HepG2 (cell line): ENCODE data around the gene SLC9A5. TPM values are rescaled to one million over a fixed set of nuclear protein-coding genes. Genes with fewer than 3 reads are reported as not detected.

Source experiments
- ATAC-seq: fragments of 200-7000 bp; cut with Tn5 transposase; 3 replicates; pipeline ENCODE4 v1.9.1; 2020; ENCODE audit warnings: mild to moderate bottlenecking, moderate library complexity
- BruUV-seq: library from RNA; stranded (reverse); fragments of 400-500 nt; replicated peaks from 2 replicates; lab custom pipeline; 2021; lab: Mats Ljungman, UMichigan
- CTCF ChIA-PET: fragments of 300-600 bp; formaldehyde crosslinking; extraction: SDS; loops from one replicate; lab custom pipeline; 2021; ENCODE audit warnings: low total read pairs, inconsistent platforms, low intra/inter-chr PET ratio; lab: Yijun Ruan, JAX
- POLR2A ChIA-PET: fragments of 350-600 bp; sonication (Branson Sonifier 250); formaldehyde crosslinking; loops from one replicate; lab custom pipeline; 2020; ENCODE audit warnings: antibody characterized with exemption, inconsistent platforms; lab: Yijun Ruan, JAX
- DNase-seq: peaks from one replicate; pipeline ENCODE4 v3.0.0-alpha.2; 2015; ENCODE audit warnings: low spot score
- FAIRE-seq: peaks from 3 replicates; lab custom pipeline; 2011; peaks lifted over from hg19 to GRCh38; lab: Jason Lieb, UNC
- H2AFZ ChIP-seq: one replicate; pipeline ENCODE4 v1.6.1; 2011; ENCODE audit warnings: low read length, inconsistent platforms
- H3K27ac ChIP-seq: fragments of 300-600 bp; 3 replicates; pipeline ENCODE4 v1.8.0; 2011; ENCODE audit warnings: mixed run types, mild to moderate bottlenecking, mixed read lengths, low read length, inconsistent platforms; ENCODE audit not compliant: insufficient read depth; ENCODE audit errors: extremely low read length
- H3K27me3 ChIP-seq, 2 experiments: fragments of 200-600 bp in 1 of 2; 2 replicates in 1 of 2; 3 replicates in 1 of 2; pipeline versions ENCODE4 v1.6.0 to v1.8.0; 2011; ENCODE audit warnings: low read length in 2 of 2, mild to moderate bottlenecking in 2 of 2, moderate library complexity in 2 of 2, inconsistent platforms in 1 of 2; ENCODE audit not compliant: insufficient read depth in 2 of 2, control insufficient read depth in 1 of 2
- H3K36me3 ChIP-seq, 2 experiments: fragments of 200-600 bp in 1 of 2; replicated peaks in 1 of 2; 2 replicates in 1 of 2; 3 replicates in 1 of 2; pipeline versions ENCODE4 v1.5.1 to v1.8.0; 2011; ENCODE audit warnings: low read length in 2 of 2, inconsistent platforms in 1 of 2; ENCODE audit not compliant: insufficient read depth in 2 of 2, control insufficient read depth in 1 of 2
- H3K4me1 ChIP-seq: 2 replicates; pipeline ENCODE4 v1.5.1; 2012; ENCODE audit warnings: low read length, inconsistent platforms; ENCODE audit not compliant: insufficient read depth
- H3K4me2 ChIP-seq: 2 replicates; pipeline ENCODE4 v1.6.0; 2011; ENCODE audit warnings: low read depth, low read length, inconsistent platforms
- H3K4me3 ChIP-seq, 3 experiments: fragments of 200-600 bp in 1 of 3; sonication (generic), shearing (Covaris generic) in 1 of 3; replicated peaks in 1 of 3; 2 replicates each; pipeline ENCODE4 v1.5.1; 2011 to 2016; ENCODE audit warnings: low read length in 3 of 3, inconsistent platforms in 2 of 3, low read depth in 2 of 3, mild to moderate bottlenecking in 2 of 3, control low read depth in 1 of 3, mixed read lengths in 1 of 3; ENCODE audit not compliant: insufficient read depth in 1 of 3
- H3K79me2 ChIP-seq: one replicate; pipeline ENCODE4 v1.6.1; 2011; ENCODE audit warnings: low read length, inconsistent platforms; ENCODE audit not compliant: insufficient read depth
- H3K9ac ChIP-seq: 2 replicates; pipeline ENCODE4 v1.6.0; 2011; ENCODE audit warnings: mild to moderate bottlenecking, low read depth, low read length, inconsistent platforms; ENCODE audit not compliant: insufficient read depth
- H3K9me3 ChIP-seq: 2 replicates; pipeline ENCODE4 v1.5.1; 2012; ENCODE audit warnings: mild to moderate bottlenecking, low read length
- H4K20me1 ChIP-seq: 2 replicates; pipeline ENCODE4 v1.6.0; 2011; ENCODE audit warnings: inconsistent platforms, mild to moderate bottlenecking, low read length, moderate library complexity; ENCODE audit not compliant: insufficient read depth
- AGO1 ChIP-seq: fragments of 200-400 bp; formaldehyde crosslinking; IDR thresholded peaks from 2 replicates; pipeline ENCODE4 v1.6.1; 2017; ENCODE audit warnings: mild to moderate bottlenecking, low read depth, low read length, moderate library complexity; ENCODE audit not compliant: poor library complexity, severe bottlenecking
- AGO2 ChIP-seq: fragments of 200-400 bp; formaldehyde crosslinking; optimal IDR thresholded peaks from 2 replicates; pipeline ENCODE3; 2017; ENCODE audit warnings: mild to moderate bottlenecking, low read depth, low read length, moderate library complexity
- FOXK1 ChIP-seq: sonication (generic); formaldehyde crosslinking; IDR thresholded peaks from 2 replicates; pipeline ENCODE4 v1.4.0; 2020; ENCODE audit warnings: low read depth, missing genetic modification reagents, borderline replicate concordance
- JARID2 ChIP-seq: sonication (generic); formaldehyde crosslinking; IDR thresholded peaks from 2 replicates; pipeline ENCODE4 v1.8.1; 2023; ENCODE audit warnings: missing genetic modification reagents, inconsistent platforms; ENCODE audit not compliant: insufficient replicate concordance
- NFYB ChIP-seq: sonication (generic); formaldehyde crosslinking; IDR thresholded peaks from 2 replicates; pipeline ENCODE4 v1.4.0; 2020; ENCODE audit warnings: missing genetic modification reagents
- ONECUT2 ChIP-seq: sonication (generic); formaldehyde crosslinking; IDR thresholded peaks from 2 replicates; pipeline ENCODE4 v1.4.0; 2020; ENCODE audit warnings: missing genetic modification reagents
- ZNF577 ChIP-seq: sonication (generic); formaldehyde crosslinking; IDR thresholded peaks from 2 replicates; pipeline ENCODE4 v1.4.0; 2020; ENCODE audit warnings: mild to moderate bottlenecking, low read depth, missing genetic modification reagents, borderline replicate concordance
- WGBS: methylation state at CpG from one replicate; pipeline ENCODE4 v1.1.6; 2017; ENCODE audit warnings: low lambda C conversion rate; 5-methylcytosine and 5-hydroxymethylcytosine counted together
- in situ Hi-C: cut with HindIII; loops from 2 replicates; pipeline ENCODE4 v1.10.0; 2017; ENCODE audit warnings: low pct_unique_long_range_greater_than_20kb; ENCODE audit not compliant: extremely low pct_ligation_motif_present
- intact Hi-C: fragments of 100-400 bp; cut with micrococcal nuclease; formaldehyde crosslinking; loops from one replicate; pipeline ENCODE4 v1.10.0; 2022; ENCODE audit not compliant: unreplicated experiment
- polyA plus RNA-seq, 8 experiments: library from polyadenylated mRNA; depleted of rRNA in 3 of 8; stranded (reverse) in 7 of 8; unstranded in 1 of 8; fragments of >200 nt; fragmentation: Illumina TruSeq in 4 of 8; extraction: Trizol in 4 of 8; gene quantifications; 2 replicates each; pipeline versions ENCODE4 v1.2.1 to v1.2.3, GENCODE V29; 2011 to 2016; ENCODE audit warnings: low read depth in 4 of 8, missing spikeins in 1 of 8, mixed read lengths in 1 of 8; ENCODE audit not compliant: insufficient read depth in 1 of 8
- total RNA-seq, 5 experiments: library from RNA; depleted of rRNA; stranded (reverse); fragments of >200 nt; fragmentation: Illumina TruSeq; extraction: Trizol; gene quantifications; 2 replicates each; pipeline ENCODE4 v1.2.3, GENCODE V29; 2016; ENCODE audit warnings: low read depth in 1 of 5
- TF ChIP-seq, protein P1 (sequence below): sonication (generic); formaldehyde crosslinking; IDR thresholded peaks from 2 replicates; pipeline ENCODE4 v1.5.0; 2020; ENCODE audit warnings: missing genetic modification reagents
- TF ChIP-seq, protein P2 (sequence below): sonication (generic); formaldehyde crosslinking; IDR thresholded peaks from 2 replicates; pipeline ENCODE4 v1.5.0; 2020; ENCODE audit warnings: missing genetic modification reagents, mild to moderate bottlenecking, borderline replicate concordance
- TF ChIP-seq, protein P3 (sequence below): sonication (generic); formaldehyde crosslinking; IDR thresholded peaks from 2 replicates; pipeline ENCODE4 v1.4.0; 2020; ENCODE audit warnings: mild to moderate bottlenecking, missing genetic modification reagents
- TF ChIP-seq, protein P4 (sequence below): IDR thresholded peaks from 2 replicates; pipeline ENCODE4 v1.6.1; 2016

The SLC9A5 gene
- total and polyA plus RNA-seq, 2 of the 13 experiments (the other 11 are each of a cell fraction or from before 2014, with no cell fraction given): 0.58 to 1.4 TPM

DNA sequence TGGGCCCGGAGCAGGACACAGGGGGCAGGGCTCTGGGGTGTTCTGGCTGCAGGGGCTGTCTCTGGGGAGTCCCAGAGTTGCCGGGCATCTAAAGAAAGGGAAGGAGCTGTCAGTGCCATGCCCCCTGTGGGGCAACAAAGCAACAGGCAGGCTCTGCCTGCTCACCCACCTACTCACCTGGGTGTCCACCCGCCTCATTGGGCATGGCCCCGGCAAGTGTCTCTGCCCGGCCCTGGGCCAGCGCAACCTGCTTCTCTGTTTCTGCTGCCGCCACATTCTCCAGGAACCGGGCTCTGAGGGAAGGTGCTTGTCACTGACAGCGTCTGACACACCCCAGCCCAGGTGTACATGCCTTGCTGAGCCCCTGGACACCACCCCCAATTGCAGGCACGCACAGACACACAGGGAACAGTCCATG is 14.6 kb upstream of the SLC9A5 start:
- intact Hi-C loops (no loop called here), in situ Hi-C loops (no loop called here)
- TF ChIP-seq, protein P1, sequence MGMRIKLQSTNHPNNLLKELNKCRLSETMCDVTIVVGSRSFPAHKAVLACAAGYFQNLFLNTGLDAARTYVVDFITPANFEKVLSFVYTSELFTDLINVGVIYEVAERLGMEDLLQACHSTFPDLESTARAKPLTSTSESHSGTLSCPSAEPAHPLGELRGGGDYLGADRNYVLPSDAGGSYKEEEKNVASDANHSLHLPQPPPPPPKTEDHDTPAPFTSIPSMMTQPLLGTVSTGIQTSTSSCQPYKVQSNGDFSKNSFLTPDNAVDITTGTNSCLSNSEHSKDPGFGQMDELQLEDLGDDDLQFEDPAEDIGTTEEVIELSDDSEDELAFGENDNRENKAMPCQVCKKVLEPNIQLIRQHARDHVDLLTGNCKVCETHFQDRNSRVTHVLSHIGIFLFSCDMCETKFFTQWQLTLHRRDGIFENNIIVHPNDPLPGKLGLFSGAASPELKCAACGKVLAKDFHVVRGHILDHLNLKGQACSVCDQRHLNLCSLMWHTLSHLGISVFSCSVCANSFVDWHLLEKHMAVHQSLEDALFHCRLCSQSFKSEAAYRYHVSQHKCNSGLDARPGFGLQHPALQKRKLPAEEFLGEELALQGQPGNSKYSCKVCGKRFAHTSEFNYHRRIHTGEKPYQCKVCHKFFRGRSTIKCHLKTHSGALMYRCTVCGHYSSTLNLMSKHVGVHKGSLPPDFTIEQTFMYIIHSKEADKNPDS (CRISPR knock-in tag): no peak
- peak; percentile 62 for TF ChIP-seq AGO2
- no peak for TF ChIP-seq JARID2 (CRISPR knock-in tag)
- peak; percentile 29 for TF ChIP-seq AGO1
- no peak for TF ChIP-seq NFYB (CRISPR knock-in tag)
- TF ChIP-seq, protein P2, sequence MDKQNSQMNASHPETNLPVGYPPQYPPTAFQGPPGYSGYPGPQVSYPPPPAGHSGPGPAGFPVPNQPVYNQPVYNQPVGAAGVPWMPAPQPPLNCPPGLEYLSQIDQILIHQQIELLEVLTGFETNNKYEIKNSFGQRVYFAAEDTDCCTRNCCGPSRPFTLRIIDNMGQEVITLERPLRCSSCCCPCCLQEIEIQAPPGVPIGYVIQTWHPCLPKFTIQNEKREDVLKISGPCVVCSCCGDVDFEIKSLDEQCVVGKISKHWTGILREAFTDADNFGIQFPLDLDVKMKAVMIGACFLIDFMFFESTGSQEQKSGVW: no peak
- TF ChIP-seq, protein P3, sequence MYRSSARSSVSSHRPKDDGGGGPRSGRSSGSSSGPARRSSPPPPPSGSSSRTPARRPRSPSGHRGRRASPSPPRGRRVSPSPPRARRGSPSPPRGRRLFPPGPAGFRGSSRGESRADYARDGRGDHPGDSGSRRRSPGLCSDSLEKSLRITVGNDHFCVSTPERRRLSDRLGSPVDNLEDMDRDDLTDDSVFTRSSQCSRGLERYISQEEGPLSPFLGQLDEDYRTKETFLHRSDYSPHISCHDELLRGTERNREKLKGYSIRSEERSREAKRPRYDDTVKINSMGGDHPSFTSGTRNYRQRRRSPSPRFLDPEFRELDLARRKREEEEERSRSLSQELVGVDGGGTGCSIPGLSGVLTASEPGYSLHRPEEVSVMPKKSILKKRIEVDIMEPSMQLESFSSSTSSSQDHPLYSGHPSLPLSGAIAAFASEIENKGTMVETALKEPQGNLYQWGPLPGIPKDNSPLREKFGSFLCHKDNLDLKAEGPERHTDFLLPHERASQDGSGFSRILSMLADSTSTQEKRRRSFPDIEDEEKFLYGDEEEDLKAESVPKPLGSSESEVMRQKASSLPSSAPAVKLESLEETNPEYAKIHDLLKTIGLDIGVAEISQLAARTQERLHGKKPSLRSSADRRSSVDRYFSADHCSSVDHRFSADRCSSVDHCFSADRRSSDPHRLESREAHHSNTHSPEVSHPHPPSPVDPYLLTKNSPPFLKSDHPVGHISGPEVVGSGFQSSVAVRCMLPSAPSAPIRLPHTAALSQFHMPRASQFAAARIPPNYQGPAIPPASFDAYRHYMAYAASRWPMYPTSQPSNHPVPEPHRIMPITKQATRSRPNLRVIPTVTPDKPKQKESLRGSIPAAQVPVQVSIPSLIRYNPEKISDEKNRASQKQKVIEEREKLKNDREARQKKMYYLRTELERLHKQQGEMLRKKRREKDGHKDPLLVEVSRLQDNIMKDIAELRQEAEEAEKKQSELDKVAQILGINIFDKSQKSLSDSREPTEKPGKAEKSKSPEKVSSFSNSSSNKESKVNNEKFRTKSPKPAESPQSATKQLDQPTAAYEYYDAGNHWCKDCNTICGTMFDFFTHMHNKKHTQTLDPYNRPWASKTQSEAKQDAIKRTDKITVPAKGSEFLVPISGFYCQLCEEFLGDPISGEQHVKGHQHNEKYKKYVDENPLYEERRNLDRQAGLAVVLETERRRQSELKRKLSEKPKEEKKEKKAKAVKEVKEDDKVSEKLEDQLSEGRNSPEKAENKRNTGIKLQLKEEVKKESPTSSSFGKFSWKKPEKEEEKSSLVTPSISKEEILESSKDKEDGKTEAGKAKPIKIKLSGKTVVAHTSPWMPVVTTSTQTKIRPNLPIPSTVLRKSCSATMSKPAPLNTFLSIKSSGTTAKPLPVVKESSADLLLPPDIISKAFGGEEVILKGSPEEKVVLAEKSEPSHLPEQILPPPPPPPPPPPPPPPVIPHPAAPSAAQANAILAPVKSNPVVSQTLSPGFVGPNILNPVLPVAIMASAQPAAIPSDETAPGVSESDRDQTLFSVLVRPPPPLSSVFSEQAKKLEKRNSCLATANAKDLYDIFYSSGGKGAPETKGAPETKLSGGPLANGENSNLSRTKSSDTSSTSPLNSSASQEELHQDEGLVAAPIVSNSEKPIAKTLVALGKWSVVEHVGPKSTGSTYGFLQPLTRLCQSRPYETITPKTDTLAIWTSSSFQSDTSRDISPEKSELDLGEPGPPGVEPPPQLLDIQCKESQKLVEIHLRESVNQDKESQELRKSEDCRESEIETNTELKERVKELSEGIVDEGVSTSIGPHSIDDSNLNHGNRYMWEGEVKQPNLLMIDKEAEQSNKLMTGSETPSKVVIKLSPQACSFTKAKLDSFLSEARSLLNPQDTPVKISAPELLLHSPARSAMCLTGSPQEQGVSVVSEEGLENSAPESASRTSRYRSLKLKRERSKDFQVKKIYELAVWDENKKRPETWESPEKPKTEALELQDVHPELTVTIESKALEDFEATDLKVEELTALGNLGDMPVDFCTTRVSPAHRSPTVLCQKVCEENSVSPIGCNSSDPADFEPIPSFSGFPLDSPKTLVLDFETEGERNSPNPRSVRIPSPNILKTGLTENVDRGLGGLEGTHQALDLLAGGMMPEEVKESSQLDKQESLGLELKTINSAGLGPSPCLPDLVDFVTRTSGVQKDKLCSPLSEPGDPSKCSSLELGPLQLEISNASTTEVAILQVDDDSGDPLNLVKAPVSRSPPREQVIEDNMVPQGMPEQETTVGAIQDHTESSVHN (CRISPR knock-in tag): no peak
- TF ChIP-seq FOXK1 (CRISPR knock-in tag): no peak
- TF ChIP-seq, protein P4, sequence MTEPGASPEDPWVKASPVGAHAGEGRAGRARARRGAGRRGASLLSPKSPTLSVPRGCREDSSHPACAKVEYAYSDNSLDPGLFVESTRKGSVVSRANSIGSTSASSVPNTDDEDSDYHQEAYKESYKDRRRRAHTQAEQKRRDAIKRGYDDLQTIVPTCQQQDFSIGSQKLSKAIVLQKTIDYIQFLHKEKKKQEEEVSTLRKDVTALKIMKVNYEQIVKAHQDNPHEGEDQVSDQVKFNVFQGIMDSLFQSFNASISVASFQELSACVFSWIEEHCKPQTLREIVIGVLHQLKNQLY (CRISPR knock-in tag): no peak
- TF ChIP-seq ONECUT2 (CRISPR knock-in tag): no peak
- no peak for TF ChIP-seq ZNF577 (CRISPR knock-in tag)
- ATAC-seq (peak; percentile 2; the same call in 1 of the 3 replicates), DNase-seq (no peak), FAIRE-seq (no peak)
- Histone ChIP-seq H3K27me3 (no peaks in the 10 kb centered on the region), H4K20me1 (no peaks in the 10 kb centered on the region), H3K4me3 (no peak overlapping the region), H3K79me2 (no peaks in the 10 kb centered on the region), H3K4me1 (no peaks in the 10 kb centered on the region), H3K36me3 (peaks cover 47 to 64% of the 10 kb centered on the region in 2 experiments), H3K9ac (no peak overlapping the region), H3K27ac (no peak overlapping the region), H2AFZ (no peak overlapping the region), H3K9me3 (no peaks in the 10 kb centered on the region), H3K4me2 (no peak overlapping the region)
- ChIA-PET CTCF (no interaction called here), POLR2A (interaction anchor here (0.6 to 4.9 kb wide), 2 partner anchors 13 to 22 kb away, joined by 3 to 24 read pairs; partner anchors contain the start of genes FHOD1 and SLC9A5)
- BruUV-seq: no TSS peak
- 89% methylated on average over 9 of the region's 10 CpGs for WGBS
